ENCODE results near the gene MKNK2. TPM values are rescaled to one million over a fixed set of nuclear protein-coding genes. Genes with fewer than 3 reads are reported as not detected.
"Not testable (repeated sequence)": the region's sequence is repeated elsewhere in the genome, so short reads cannot be mapped to it uniquely, and the experiment has no call there.

The MKNK2 gene
- polyA plus RNA-seq, 1 donor from 2014 or later: 83.9 TPM

GRCh38 chr19:2086695-2087620 is 35.9 kb upstream of the MKNK2 start:
- Mint-ChIP-seq H3K27ac (peak overlapping the region; percentile 100), H3K4me3 (peak overlapping the region; percentile 76 to 100 (median 97)), H3K4me1 (peaks cover 53 to 55% (median 55%) of the 10 kb centered on the region in 3 donors)
- H3K27me3 Mint-ChIP-seq, H3K9me3 Mint-ChIP-seq, H3K36me3 Mint-ChIP-seq: not testable (repeated sequence)

- H3K27ac Mint-ChIP-seq: peak overlapping the region; percentile 100
- peaks cover 52 to 57% (median 56%) of the 10 kb centered on the region in 3 donors for H3K4me1 Mint-ChIP-seq
- H3K9me3 Mint-ChIP-seq: peaks cover 0 to 4% (median 0%) of the 10 kb centered on the region in 3 donors
- H3K4me3 Mint-ChIP-seq: peak overlapping the region; percentile 97 to 100 (median 98)
- H3K36me3 Mint-ChIP-seq: peaks cover 4% of the 10 kb centered on the region
- H3K27me3 Mint-ChIP-seq: peaks cover 3% of the 10 kb centered on the region
Measured at GRCh38 chr19:2084993-2085720, 34.1 kb upstream of the MKNK2 start.

- Mint-ChIP-seq H3K4me1 (peaks cover 46 to 53% (median 48%) of the 10 kb centered on the region in 3 donors), H3K36me3 (peaks cover 4% of the 10 kb centered on the region), H3K4me3 (peak overlapping the region; percentile 97 to 100 (median 98)), H3K27me3 (peaks cover 3% of the 10 kb centered on the region), H3K27ac (peak overlapping the region; percentile 100), H3K9me3 (peaks cover 0 to 4% (median 0%) of the 10 kb centered on the region in 3 donors)
Measured at GRCh38 chr19:2083174-2083854, 32.3 kb upstream of the MKNK2 start.

GRCh38 chr19:2081873-2082810 is 31.1 kb upstream of the MKNK2 start:
- H3K4me1 Mint-ChIP-seq: peaks cover 37 to 43% (median 40%) of the 10 kb centered on the region in 3 donors
- H3K4me3 Mint-ChIP-seq: peak overlapping the region; percentile 97 to 100 (median 98)
- H3K36me3 Mint-ChIP-seq: peaks cover 4% of the 10 kb centered on the region
- H3K9me3 Mint-ChIP-seq: peaks cover 0 to 4% (median 0%) of the 10 kb centered on the region in 3 donors
- H3K27me3 Mint-ChIP-seq: peaks cover 2% of the 10 kb centered on the region
- peak overlapping the region; percentile 100 for H3K27ac Mint-ChIP-seq

- H3K27me3 Mint-ChIP-seq: peaks cover 2% of the 10 kb centered on the region
- H3K36me3 Mint-ChIP-seq: peaks cover 4% of the 10 kb centered on the region
- peaks cover 0 to 4% (median 0%) of the 10 kb centered on the region in 3 donors for H3K9me3 Mint-ChIP-seq
- H3K27ac Mint-ChIP-seq: peak overlapping the region; percentile 92 to 100 (median 100)
- peaks cover 30 to 36% (median 31%) of the 10 kb centered on the region in 3 donors for H3K4me1 Mint-ChIP-seq
- peak overlapping the region; percentile 63 to 97 (median 74) for H3K4me3 Mint-ChIP-seq
Measured at GRCh38 chr19:2080336-2080988, 29.4 kb upstream of the MKNK2 start.

- H3K4me3 Mint-ChIP-seq: peak overlapping the region; percentile 63 to 97 (median 74)
- peaks cover 25 to 31% (median 29%) of the 10 kb centered on the region in 3 donors for H3K4me1 Mint-ChIP-seq
- no peaks in the 10 kb centered on the region for H3K36me3 Mint-ChIP-seq
- H3K9me3 Mint-ChIP-seq: no peaks in the 10 kb centered on the region
- no peaks in the 10 kb centered on the region for H3K27me3 Mint-ChIP-seq
- H3K27ac Mint-ChIP-seq: peak overlapping the region; percentile 92 to 100 (median 100)
Measured at GRCh38 chr19:2079865-2080301, 28.8 kb upstream of the MKNK2 start.

GRCh38 chr19:2079076-2079864 is 28.2 kb upstream of the MKNK2 start:
- H3K4me3 Mint-ChIP-seq: peak overlapping the region; percentile 63 to 97 (median 82)
- peak overlapping the region; percentile 92 to 100 (median 100) for H3K27ac Mint-ChIP-seq
- no peaks in the 10 kb centered on the region for H3K27me3 Mint-ChIP-seq
- no peaks in the 10 kb centered on the region for H3K9me3 Mint-ChIP-seq
- no peaks in the 10 kb centered on the region for H3K36me3 Mint-ChIP-seq
- H3K4me1 Mint-ChIP-seq: peaks cover 29 to 34% (median 29%) of the 10 kb centered on the region in 3 donors

- H3K4me1 Mint-ChIP-seq: peaks cover 28 to 37% (median 35%) of the 10 kb centered on the region in 3 donors
Measured at GRCh38 chr19:2077833-2078619, 27.0 kb upstream of the MKNK2 start.

GRCh38 chr19:2077398-2077797 is 26.4 kb upstream of the MKNK2 start:
- Mint-ChIP-seq H3K27me3 (no peaks in the 10 kb centered on the region), H3K27ac (peak overlapping the region; percentile 16 to 100 (median 92)), H3K4me1 (peaks cover 30 to 37% (median 35%) of the 10 kb centered on the region in 3 donors), H3K9me3 (no peaks in the 10 kb centered on the region), H3K4me3 (peak overlapping the region in 2 of 4 donors; percentile 51 to 97), H3K36me3 (peaks cover 2% of the 10 kb centered on the region)

More at GRCh38 chr19:2077833-2078619, 27.0 kb upstream of the MKNK2 start:
- no peaks in the 10 kb centered on the region for H3K36me3 Mint-ChIP-seq
- peak overlapping the region; percentile 17 to 97 (median 60) for H3K4me3 Mint-ChIP-seq
- no peaks in the 10 kb centered on the region for H3K9me3 Mint-ChIP-seq
- H3K27ac Mint-ChIP-seq: peak overlapping the region; percentile 31 to 100 (median 92)
- H3K27me3 Mint-ChIP-seq: no peaks in the 10 kb centered on the region

GRCh38 chr19:2076526-2076944 is 25.5 kb upstream of the MKNK2 start:
- Mint-ChIP-seq H3K27ac (peak overlapping the region in 2 of 3 donors; percentile 92 to 100), H3K27me3 (no peaks in the 10 kb centered on the region), H3K4me3 (peak overlapping the region in 2 of 4 donors; percentile 60 to 73), H3K9me3 (no peaks in the 10 kb centered on the region), H3K36me3 (peaks cover 3% of the 10 kb centered on the region), H3K4me1 (peaks cover 27 to 33% (median 33%) of the 10 kb centered on the region in 3 donors)

- peaks cover 29 to 35% (median 30%) of the 10 kb centered on the region in 3 donors for H3K4me1 Mint-ChIP-seq
Measured at GRCh38 chr19:2072757-2073551, 21.9 kb upstream of the MKNK2 start.

More at GRCh38 chr19:2072757-2073551, 21.9 kb upstream of the MKNK2 start:
- H3K9me3 Mint-ChIP-seq: no peaks in the 10 kb centered on the region
- peak overlapping the region; percentile 10 to 87 (median 76) for H3K4me3 Mint-ChIP-seq
- no peaks in the 10 kb centered on the region for H3K27me3 Mint-ChIP-seq
- peak overlapping the region; percentile 90 to 100 (median 91) for H3K27ac Mint-ChIP-seq
- H3K36me3 Mint-ChIP-seq: peaks cover 3% of the 10 kb centered on the region
